ENCODE results near the gene ACP6. TPM values are rescaled to one million over a fixed set of nuclear protein-coding genes. Genes with fewer than 3 reads are reported as not detected.

Gene ACP6
- total and polyA plus RNA-seq, 10 of the 15 experiments (the other 5 are each of a cell fraction or from before 2014, with no cell fraction given) = 3.1 to 19.7 (median 9.4) TPM

- TF ChIP-seq SPI1 (IDR thresholded peaks at IDR 0.05; ENCODE audit: borderline replicate concordance, insufficient read depth, low read depth, low read length) = no peak
Measured at GRCh38 chr1:147619741-147620140, 50.6 kb downstream of the ACP6 start (continued).

DNA sequence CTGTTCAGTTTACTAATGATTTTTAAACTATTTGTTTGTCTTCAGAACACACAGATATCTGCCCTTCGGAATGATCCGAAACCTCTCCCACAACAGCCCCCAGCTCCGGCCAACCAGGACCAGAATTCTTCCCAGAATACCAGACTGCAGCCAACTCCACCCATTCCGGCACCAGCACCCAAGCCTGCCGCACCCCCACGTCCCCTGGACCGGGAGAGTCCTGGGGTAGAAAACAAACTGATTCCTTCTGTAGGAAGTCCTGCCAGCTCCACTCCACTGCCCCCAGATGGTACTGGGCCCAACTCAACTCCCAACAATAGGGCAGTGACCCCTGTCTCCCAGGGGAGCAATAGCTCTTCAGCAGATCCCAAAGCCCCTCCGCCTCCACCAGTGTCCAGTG, 51.6 kb downstream of the ACP6 start:
- 91% methylated on average over 8 of the region's 8 CpGs for WGBS (ENCODE audit: insufficient coverage, insufficient replicate concordance, low lambda C conversion rate, missing lambda C conversion rate)
- no TSS peak for BruUV-seq (replicated peaks)
- Histone ChIP-seq H4K20me1 (ENCODE audit: control insufficient read depth, insufficient read depth) (no peaks in the 10 kb centered on the region), H3K4me1 (ENCODE audit: control insufficient read depth, insufficient read depth, low read length) (no peaks in the 10 kb centered on the region), H3K79me2 (ENCODE audit: control insufficient read depth, insufficient read depth, low read length) (no peaks in the 10 kb centered on the region), H3K27me3 (replicated peaks in 1 of 2; ENCODE audit: control insufficient read depth in 2 of 2, insufficient read depth in 2 of 2, low read length in 1 of 2) (no peaks in the 10 kb centered on the region), H3K4me3 (no peak overlapping the region), H3K36me3 (ENCODE audit: control insufficient read depth in 2 of 2, insufficient read depth in 2 of 2, low read length in 1 of 2) (peaks cover 6 to 18% of the 10 kb centered on the region in 2 experiments), H3K9ac (ENCODE audit: control insufficient read depth, insufficient read depth, low read length) (no peak overlapping the region), H3K9me3 (replicated peaks; ENCODE audit: control insufficient read depth, insufficient read depth, low read length) (no peaks in the 10 kb centered on the region), H3K4me2 (ENCODE audit: control insufficient read depth, insufficient read depth) (no peak overlapping the region), H3K27ac (ENCODE audit: control insufficient read depth, insufficient read depth) (no peak overlapping the region), H2AFZ (ENCODE audit: control insufficient read depth, low read depth, low read length) (no peak overlapping the region)
- no peak for DNase-seq (ENCODE audit: low read depth, low spot score)
- ChIA-PET RAD21 (ENCODE audit: unreplicated experiment) (no interaction called here), POLR2A (no interaction called here), SMC1A (ENCODE audit: uncharacterized antibody, unreplicated experiment) (no interaction called here), CTCF (no interaction called here)
- ATAC-seq = no peak
- intact Hi-C loops (cut with micrococcal nuclease; ENCODE audit: unreplicated experiment) (no loop called here), in situ Hi-C loops (cut with MboI) (loop anchor here (5.0 kb wide), 1 partner anchor 34 kb away; no protein-coding TSS in a partner anchor)
- TF ChIP-seq, protein P1, sequence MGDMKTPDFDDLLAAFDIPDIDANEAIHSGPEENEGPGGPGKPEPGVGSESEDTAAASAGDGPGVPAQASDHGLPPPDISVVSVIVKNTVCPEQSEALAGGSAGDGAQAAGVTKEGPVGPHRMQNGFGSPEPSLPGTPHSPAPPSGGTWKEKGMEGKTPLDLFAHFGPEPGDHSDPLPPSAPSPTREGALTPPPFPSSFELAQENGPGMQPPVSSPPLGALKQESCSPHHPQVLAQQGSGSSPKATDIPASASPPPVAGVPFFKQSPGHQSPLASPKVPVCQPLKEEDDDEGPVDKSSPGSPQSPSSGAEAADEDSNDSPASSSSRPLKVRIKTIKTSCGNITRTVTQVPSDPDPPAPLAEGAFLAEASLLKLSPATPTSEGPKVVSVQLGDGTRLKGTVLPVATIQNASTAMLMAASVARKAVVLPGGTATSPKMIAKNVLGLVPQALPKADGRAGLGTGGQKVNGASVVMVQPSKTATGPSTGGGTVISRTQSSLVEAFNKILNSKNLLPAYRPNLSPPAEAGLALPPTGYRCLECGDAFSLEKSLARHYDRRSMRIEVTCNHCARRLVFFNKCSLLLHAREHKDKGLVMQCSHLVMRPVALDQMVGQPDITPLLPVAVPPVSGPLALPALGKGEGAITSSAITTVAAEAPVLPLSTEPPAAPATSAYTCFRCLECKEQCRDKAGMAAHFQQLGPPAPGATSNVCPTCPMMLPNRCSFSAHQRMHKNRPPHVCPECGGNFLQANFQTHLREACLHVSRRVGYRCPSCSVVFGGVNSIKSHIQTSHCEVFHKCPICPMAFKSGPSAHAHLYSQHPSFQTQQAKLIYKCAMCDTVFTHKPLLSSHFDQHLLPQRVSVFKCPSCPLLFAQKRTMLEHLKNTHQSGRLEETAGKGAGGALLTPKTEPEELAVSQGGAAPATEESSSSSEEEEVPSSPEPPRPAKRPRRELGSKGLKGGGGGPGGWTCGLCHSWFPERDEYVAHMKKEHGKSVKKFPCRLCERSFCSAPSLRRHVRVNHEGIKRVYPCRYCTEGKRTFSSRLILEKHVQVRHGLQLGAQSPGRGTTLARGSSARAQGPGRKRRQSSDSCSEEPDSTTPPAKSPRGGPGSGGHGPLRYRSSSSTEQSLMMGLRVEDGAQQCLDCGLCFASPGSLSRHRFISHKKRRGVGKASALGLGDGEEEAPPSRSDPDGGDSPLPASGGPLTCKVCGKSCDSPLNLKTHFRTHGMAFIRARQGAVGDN (IDR thresholded peaks at IDR 0.05) = no peak
- TF ChIP-seq CHD2 (IDR thresholded peaks at IDR 0.05; ENCODE audit: borderline replicate concordance, low read depth, low read length) (no peak), TAF1 (IDR thresholded peaks at IDR 0.05; ENCODE audit: borderline replicate concordance, low read depth, low read length) (no peak), HCFC1 (IDR thresholded peaks at IDR 0.05; ENCODE audit: low read length) (no peak), PAX5 (IDR thresholded peaks at IDR 0.05; ENCODE audit: borderline replicate concordance, low read depth, low read length) (no peak), PKNOX1 (IDR thresholded peaks at IDR 0.05) (no peak), TBL1XR1 (IDR thresholded peaks at IDR 0.05; ENCODE audit: low read depth, low read length) (no peak), CHD1 (IDR thresholded peaks at IDR 0.05; ENCODE audit: low read depth, low read length) (no peak), SMARCA5 (IDR thresholded peaks at IDR 0.05) (no peak), KDM1A (IDR thresholded peaks at IDR 0.05; ENCODE audit: borderline replicate concordance) (no peak), SPI1 (IDR thresholded peaks at IDR 0.05; ENCODE audit: borderline replicate concordance, insufficient read depth, low read depth, low read length) (no peak), TCF12 (IDR thresholded peaks at IDR 0.05; ENCODE audit: low read depth, low read length) (no peak), FOXK2 (IDR thresholded peaks at IDR 0.05) (no peak), NR2C1 (IDR thresholded peaks at IDR 0.05) (no peak)
- TF ChIP-seq, protein P2, sequence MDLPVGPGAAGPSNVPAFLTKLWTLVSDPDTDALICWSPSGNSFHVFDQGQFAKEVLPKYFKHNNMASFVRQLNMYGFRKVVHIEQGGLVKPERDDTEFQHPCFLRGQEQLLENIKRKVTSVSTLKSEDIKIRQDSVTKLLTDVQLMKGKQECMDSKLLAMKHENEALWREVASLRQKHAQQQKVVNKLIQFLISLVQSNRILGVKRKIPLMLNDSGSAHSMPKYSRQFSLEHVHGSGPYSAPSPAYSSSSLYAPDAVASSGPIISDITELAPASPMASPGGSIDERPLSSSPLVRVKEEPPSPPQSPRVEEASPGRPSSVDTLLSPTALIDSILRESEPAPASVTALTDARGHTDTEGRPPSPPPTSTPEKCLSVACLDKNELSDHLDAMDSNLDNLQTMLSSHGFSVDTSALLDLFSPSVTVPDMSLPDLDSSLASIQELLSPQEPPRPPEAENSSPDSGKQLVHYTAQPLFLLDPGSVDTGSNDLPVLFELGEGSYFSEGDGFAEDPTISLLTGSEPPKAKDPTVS (IDR thresholded peaks at IDR 0.05; ENCODE audit: low read depth, low read length) = no peak
- no peak for FAIRE-seq
